ENCODE measurements around the gene AMBRA1. TPM values are rescaled to one million over a fixed set of nuclear protein-coding genes. Genes with fewer than 3 reads are reported as not detected.
A peak's percentile ranks its signal among the peaks of the same experiment; 100 is the strongest.

AMBRA1 gene
- total and polyA plus RNA-seq, 2 of the 8 experiments (the other 6 are each of a cell fraction or from before 2014, with no cell fraction given): 14.2 to 37.4 TPM

DNA sequence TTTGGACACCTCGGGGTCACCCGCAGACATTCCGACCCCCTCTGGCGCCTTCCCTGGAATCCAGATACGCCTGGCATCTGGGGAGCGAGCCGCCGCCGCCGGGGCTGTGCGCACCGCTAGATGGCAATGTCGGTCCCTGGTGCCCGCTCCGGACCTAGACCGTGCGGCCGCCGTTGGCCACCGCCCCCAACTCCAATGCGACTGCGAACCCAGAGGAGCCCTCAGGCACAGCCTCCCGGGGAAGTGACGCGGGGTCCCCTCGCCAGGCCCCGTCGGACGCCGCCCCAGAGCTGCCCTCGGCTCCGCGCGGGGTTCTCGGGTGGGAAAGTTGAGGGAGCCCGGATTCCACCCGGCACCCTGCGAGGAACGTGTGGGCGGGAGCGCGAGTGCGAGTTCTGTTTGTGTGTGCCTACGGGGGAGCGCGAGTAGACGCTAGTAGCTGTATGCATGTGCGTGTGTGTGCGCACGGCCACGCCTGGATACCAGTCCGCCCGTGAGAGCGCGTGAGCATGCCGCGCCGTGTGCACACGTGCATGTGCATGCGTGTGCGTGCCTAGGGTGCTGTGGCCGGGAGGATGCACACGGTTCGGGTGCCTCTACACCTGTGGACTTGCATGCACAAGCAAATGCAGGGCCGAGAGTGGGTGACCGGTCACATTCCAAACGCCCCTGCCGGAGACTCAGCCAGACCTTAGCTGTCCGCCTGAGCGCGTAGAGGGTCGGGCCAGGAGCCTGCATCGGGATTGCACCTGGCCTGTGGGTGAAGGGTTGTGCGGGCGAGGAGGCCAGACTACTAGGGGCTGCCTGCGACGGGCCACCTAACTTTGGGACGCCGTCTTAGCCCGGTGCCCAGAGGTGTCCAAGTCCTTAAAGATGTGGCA is 204.1 kb downstream of the AMBRA1 start (continued):
- no peak for TF ChIP-seq ZNF274 (IDR thresholded peaks at IDR 0.05; ENCODE audit: borderline replicate concordance, extremely low read depth, low read length)
- no peak for TF ChIP-seq NRF1 (IDR thresholded peaks at IDR 0.05; ENCODE audit: low read depth, low read length)
- peak; percentile 40; the same call in 1 of the 2 replicates for TF ChIP-seq MAX (IDR thresholded peaks at IDR 0.05)
- no peak for TF ChIP-seq FOSL1 (IDR thresholded peaks at IDR 0.05; ENCODE audit: insufficient read depth, low read depth, low read length)
- no peak for TF ChIP-seq POLR2AphosphoS5 (IDR thresholded peaks at IDR 0.05; ENCODE audit: low read depth, low read length)
- no peak for TF ChIP-seq KDM4A (IDR thresholded peaks at IDR 0.05; ENCODE audit: low read depth, low read length, severe bottlenecking)
- TF ChIP-seq POLR2A (IDR thresholded peaks at IDR 0.05; ENCODE audit: control extremely low read depth in 1 of 2, low read depth in 2 of 2, low read length in 2 of 2): no peak
- TF ChIP-seq SUZ12 (IDR thresholded peaks at IDR 0.05; ENCODE audit: low read length): 0 out of 2 replicates have a peak, but pooled peaks have one; percentile 90
- TF ChIP-seq ASH2L (IDR thresholded peaks at IDR 0.05; ENCODE audit: low read length): no peak
- TF ChIP-seq GABPA (IDR thresholded peaks at IDR 0.05; ENCODE audit: borderline replicate concordance, insufficient read depth, low read length): peak; percentile 65; the same call in 1 of the 2 replicates
- TF ChIP-seq SP1 (IDR thresholded peaks at IDR 0.05; ENCODE audit: low read depth, low read length): no peak

All from H1 (cell line).